ENCODE data around the gene FBXW10.
"Not testable (repeated sequence)": the region's sequence is repeated elsewhere in the genome, so short reads cannot be mapped to it uniquely, and the experiment has no call there.

The FBXW10 gene

GRCh38 chr17:18750242-18750641 lies 6.4 kb downstream of the FBXW10 start:
- not testable (repeated sequence) for DNase-seq

GRCh38 chr17:18753829-18754409 lies 10.1 kb downstream of the FBXW10 start:
- DNase-seq, result not testable (repeated sequence)

GRCh38 chr17:18755969-18756368 lies 12.1 kb downstream of the FBXW10 start:
- not testable (repeated sequence) for DNase-seq

GRCh38 chr17:18757368-18758044 lies 13.7 kb downstream of the FBXW10 start:
- not testable (repeated sequence) for DNase-seq

- DNase-seq, result not testable (repeated sequence)
Observed at GRCh38 chr17:18758344-18758743, 14.5 kb downstream of the FBXW10 start.

GRCh38 chr17:18760221-18760620 lies 16.4 kb downstream of the FBXW10 start:
- DNase-seq, result not testable (repeated sequence)

- not testable (repeated sequence) for DNase-seq
Observed at GRCh38 chr17:18770572-18770971, 26.7 kb downstream of the FBXW10 start.

- not testable (repeated sequence) for DNase-seq
Observed at GRCh38 chr17:18771066-18771465, 27.2 kb downstream of the FBXW10 start.

GRCh38 chr17:18772471-18772870 lies 28.6 kb downstream of the FBXW10 start:
- DNase-seq, result no peak

- DNase-seq, result peak; percentile 92 to 94
Observed at GRCh38 chr17:18780991-18781718, 37.3 kb downstream of the FBXW10 start, which contains the start of gene TVP23B. TSS of gene TVP23B (plus strand) at chr17:18781183. CDS start at chr17:18781294, 111 bp downstream.

- not testable (repeated sequence) for DNase-seq
Observed at GRCh38 chr17:18781805-18782204, 38.0 kb downstream of the FBXW10 start.

GRCh38 chr17:18785933-18786332 lies 42.1 kb downstream of the FBXW10 start:
- not testable (repeated sequence) for DNase-seq

- not testable (repeated sequence) for DNase-seq
Observed at GRCh38 chr17:18786890-18787289, 43.0 kb downstream of the FBXW10 start.

- not testable (repeated sequence) for DNase-seq
Observed at GRCh38 chr17:18791402-18791801, 47.5 kb downstream of the FBXW10 start.

- DNase-seq, result not testable (repeated sequence)
Observed at GRCh38 chr17:18794841-18795240, 51.0 kb downstream of the FBXW10 start.

GRCh38 chr17:18796887-18797286 lies 53.0 kb downstream of the FBXW10 start:
- not testable (repeated sequence) for DNase-seq

- not testable (repeated sequence) for DNase-seq
Observed at GRCh38 chr17:18803458-18804245, 59.8 kb downstream of the FBXW10 start.

GRCh38 chr17:18815924-18816323 lies 72.1 kb downstream of the FBXW10 start:
- DNase-seq, result not testable (repeated sequence)

- DNase-seq, result peak in 1 of 2 donors; percentile 64
Observed at GRCh38 chr17:18816489-18817371, 72.9 kb downstream of the FBXW10 start.

GRCh38 chr17:18821430-18821829 lies 77.6 kb downstream of the FBXW10 start:
- not testable (repeated sequence) for DNase-seq

- DNase-seq, result not testable (repeated sequence)
Observed at GRCh38 chr17:18827613-18828012, 83.8 kb downstream of the FBXW10 start.
